Esophagus mucosa (tissue), 1 donor: ENCODE results near the gene GUSB. TPM values are rescaled to one million over a fixed set of nuclear protein-coding genes. Genes with fewer than 3 reads are reported as not detected.
"Not testable (repeated sequence)": the region's sequence is repeated elsewhere in the genome, so short reads cannot be mapped to it uniquely, and the experiment has no call there.

Source experiments
- ATAC-seq: fragments of 200-7000 bp; cut with Tn5 transposase; one replicate; pipeline ENCODE4 v1.9.1; 2020
- total RNA-seq: library from RNA; stranded (reverse); gene quantifications from one replicate; pipeline ENCODE4 v1.2.4, GENCODE V29; 2023
- donor health status: DM: yes; HTN: yes; CAD: no.

Gene GUSB
- 27.8 TPM for total RNA-seq

GRCh38 chr7:65981965-65982792 lies at the start of gene GUSB:
TSS of gene GUSB (minus strand) at chr7:65982213. CDS start at chr7:65982183, 30 bp downstream.
- ATAC-seq, result peak; percentile 95

DNA sequence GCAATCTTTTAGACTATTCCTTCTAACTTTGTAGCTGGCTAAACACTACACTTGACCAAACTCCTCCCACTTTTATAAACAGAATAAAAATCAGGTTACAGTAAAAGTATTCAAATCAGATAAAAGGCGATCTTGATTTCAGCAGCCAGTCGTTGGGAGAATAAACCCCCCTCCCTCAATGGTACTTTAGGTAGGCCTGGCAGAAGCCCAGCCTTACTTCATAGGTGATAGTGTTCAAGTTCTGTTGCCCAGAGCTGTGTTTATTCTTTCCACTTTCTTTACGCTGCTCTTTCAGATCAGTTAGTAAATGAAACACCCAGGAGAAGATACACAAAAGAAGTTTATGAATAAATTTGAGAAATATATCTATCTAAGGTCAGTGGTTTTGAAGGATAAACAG lies 46.3 kb upstream of the GUSB start:
- ATAC-seq, result not testable (repeated sequence)

- no peak for ATAC-seq
Measured at GRCh38 chr7:66016131-66016461, 34.1 kb upstream of the GUSB start.

GRCh38 chr7:66015440-66016130 lies 33.6 kb upstream of the GUSB start:
- ATAC-seq, result no peak

GRCh38 chr7:66013938-66014337 lies 31.9 kb upstream of the GUSB start:
- peak; percentile 54 for ATAC-seq

DNA sequence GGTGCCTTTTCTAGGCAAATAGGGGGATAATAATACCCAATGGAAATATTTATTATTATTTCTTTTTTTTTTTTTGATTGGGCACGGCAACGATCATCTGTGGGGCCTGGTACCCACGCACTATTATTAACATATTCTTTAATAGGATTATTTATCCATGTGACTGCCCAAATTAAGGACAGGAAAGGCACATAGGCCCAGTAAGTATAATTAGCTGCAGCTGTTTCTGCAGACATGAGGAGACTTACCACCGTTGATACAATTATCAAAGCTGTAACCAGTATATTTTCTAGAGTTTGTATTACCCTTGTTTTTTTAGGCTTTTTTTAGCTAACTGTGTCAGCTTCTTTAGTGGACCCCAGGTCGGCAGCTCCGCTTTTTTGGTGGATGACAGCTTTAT lies 25.2 kb upstream of the GUSB start:
- no peak for ATAC-seq

GRCh38 chr7:66005115-66005671 lies 23.2 kb upstream of the GUSB start:
- not testable (repeated sequence) for ATAC-seq

GRCh38 chr7:66000823-66001417 lies 18.9 kb upstream of the GUSB start:
- ATAC-seq, result not testable (repeated sequence)

GRCh38 chr7:65994984-65995383 lies 13.0 kb upstream of the GUSB start:
- not testable (repeated sequence) for ATAC-seq

GRCh38 chr7:65992526-65992925 lies 10.5 kb upstream of the GUSB start:
- no peak for ATAC-seq

DNA sequence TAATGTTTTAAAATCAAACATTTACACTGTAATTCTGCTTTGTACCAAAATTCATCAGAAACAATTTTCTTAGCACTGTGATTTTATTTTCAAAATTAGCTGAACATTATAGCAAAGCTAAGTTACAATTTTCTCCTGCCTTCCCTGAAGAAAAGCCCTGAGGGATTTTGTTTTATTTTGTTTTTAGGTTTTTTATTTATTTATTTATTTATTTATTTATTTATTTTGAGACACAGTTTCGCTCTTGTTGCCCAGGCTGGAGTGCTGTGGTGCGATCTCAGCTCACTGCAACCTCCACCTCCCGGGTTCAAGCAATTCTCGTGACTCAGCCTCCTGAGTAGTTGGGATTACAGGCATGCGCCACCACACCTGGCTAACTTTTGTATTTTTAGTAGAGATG lies 9.8 kb upstream of the GUSB start:
- not testable (repeated sequence) for ATAC-seq

DNA sequence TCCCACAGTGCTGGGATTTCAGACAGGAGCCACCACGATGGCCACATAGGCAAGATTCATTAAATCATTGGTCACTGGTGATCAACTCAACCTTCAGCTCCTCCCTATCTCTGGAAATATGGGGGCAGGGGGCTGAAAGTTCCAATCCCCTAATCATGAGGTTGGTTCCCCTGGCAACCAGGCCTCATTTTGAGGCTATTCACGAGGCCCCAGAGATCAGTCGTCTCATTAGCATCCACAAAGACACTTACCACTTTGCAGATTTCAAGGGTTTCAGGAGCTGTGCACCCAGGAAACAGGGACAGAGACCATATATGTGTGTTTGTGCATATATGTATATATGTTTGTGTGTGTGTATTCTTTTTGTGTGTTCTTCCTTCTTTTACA lies 7.7 kb upstream of the GUSB start:
- ATAC-seq, result no peak

GRCh38 chr7:65988503-65988902 lies 6.5 kb upstream of the GUSB start:
- ATAC-seq, result not testable (repeated sequence)

- ATAC-seq, result no peak
Measured at GRCh38 chr7:65988084-65988483, 6.1 kb upstream of the GUSB start.

GRCh38 chr7:65983965-65984658 lies 2.1 kb upstream of the GUSB start:
- no peak for ATAC-seq

- ATAC-seq, result peak; percentile 74
Measured at GRCh38 chr7:65980478-65981250, 1.3 kb downstream of the GUSB start.

- no peak for ATAC-seq
Measured at GRCh38 chr7:65979583-65980477, 2.2 kb downstream of the GUSB start.

DNA sequence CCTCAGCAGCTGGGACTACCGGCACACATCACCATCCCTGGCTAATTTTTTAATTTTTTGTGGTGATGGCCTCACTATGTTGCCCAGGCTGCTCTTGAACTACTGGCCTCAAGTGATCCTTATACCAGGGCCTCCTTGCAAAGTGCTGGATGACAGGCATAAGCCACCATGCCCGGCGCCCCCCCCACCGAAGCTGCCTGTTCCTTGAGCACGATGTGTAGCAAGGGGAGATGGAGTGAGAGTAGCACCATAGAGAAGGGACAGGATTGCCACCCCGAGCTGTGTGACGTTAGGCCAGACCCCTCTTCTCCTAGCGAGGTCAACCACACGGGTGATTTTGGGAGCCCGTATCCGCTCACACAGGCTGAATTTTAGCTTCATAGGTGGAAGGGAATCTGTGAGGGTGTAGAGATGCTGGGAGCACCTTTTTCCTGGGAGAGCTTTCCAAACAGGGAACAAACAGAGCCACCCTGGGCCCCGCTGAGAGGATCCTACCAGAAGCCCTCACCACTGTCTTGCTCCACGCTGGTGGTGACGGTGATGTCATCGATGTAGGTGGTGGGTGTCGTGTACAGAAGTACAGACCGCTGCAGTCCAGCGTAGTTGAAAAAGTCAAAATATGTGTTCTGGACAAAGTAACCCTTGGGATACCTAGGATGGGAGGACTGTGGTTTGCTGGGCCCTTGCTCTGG lies 3.0 kb downstream of the GUSB start:
- no peak for ATAC-seq

GRCh38 chr7:65976659-65977196 lies 5.3 kb downstream of the GUSB start:
- no peak for ATAC-seq
